NCI-H82 (cell line): ENCODE data around the gene ICAM2.
"Not testable (repeated sequence)": the region's sequence is repeated elsewhere in the genome, so short reads cannot be mapped to it uniquely, and the experiment has no call there.

ENCODE experiments used
- DNase-seq: peaks from one replicate; lab custom pipeline; 2025; lab: John Stamatoyannopoulos, UW

The ICAM2 gene

GRCh38 chr17:63997341-63998048 lies 22.9 kb downstream of the ICAM2 start:
- no peak for DNase-seq

GRCh38 chr17:63996430-63997182 lies 23.8 kb downstream of the ICAM2 start:
- DNase-seq, result no peak

- DNase-seq, result no peak
Measured at GRCh38 chr17:63995626-63996025, 24.8 kb downstream of the ICAM2 start.

GRCh38 chr17:63993368-63993985 lies 27.0 kb downstream of the ICAM2 start:
- DNase-seq, result no peak

- DNase-seq, result no peak
Measured at GRCh38 chr17:63991611-63992010, 28.8 kb downstream of the ICAM2 start.

GRCh38 chr17:63989622-63990345 lies 30.6 kb downstream of the ICAM2 start:
- no peak for DNase-seq

GRCh38 chr17:63988741-63989621 lies 31.5 kb downstream of the ICAM2 start:
- DNase-seq, result peak; percentile 38

GRCh38 chr17:63988127-63988478 lies 32.3 kb downstream of the ICAM2 start:
- no peak for DNase-seq

GRCh38 chr17:63987221-63988126 lies 33.0 kb downstream of the ICAM2 start:
- DNase-seq, result peak; percentile 67

GRCh38 chr17:63986821-63987220 lies 33.6 kb downstream of the ICAM2 start:
- DNase-seq, result peak; percentile 81

GRCh38 chr17:63985387-63986140 lies 34.9 kb downstream of the ICAM2 start:
- DNase-seq, result no peak

- DNase-seq, result no peak
Measured at GRCh38 chr17:63984651-63985386, 35.6 kb downstream of the ICAM2 start.

- no peak for DNase-seq
Measured at GRCh38 chr17:63984236-63984635, 36.2 kb downstream of the ICAM2 start.

- DNase-seq, result no peak
Measured at GRCh38 chr17:63983320-63983719, 37.1 kb downstream of the ICAM2 start.

- not testable (repeated sequence) for DNase-seq
Measured at GRCh38 chr17:63982641-63983040, 37.8 kb downstream of the ICAM2 start.

GRCh38 chr17:63978272-63979200 lies 41.9 kb downstream of the ICAM2 start:
- no peak for DNase-seq

- no peak for DNase-seq
Measured at GRCh38 chr17:63976702-63977101, 43.7 kb downstream of the ICAM2 start.
